IMR-90 (cell line): Measurements from ENCODE around the gene ABCG4.
A peak's percentile ranks its signal among the peaks of the same experiment; 100 is the strongest.

ENCODE experiments used
- BHLHE40 ChIP-seq: fragments of 150-350 bp; IDR thresholded peaks from 2 replicates; pipeline ENCODE4 v1.6.1; 2016; ENCODE audit warnings: mild to moderate bottlenecking, low read depth, low read length
- CEBPB ChIP-seq: IDR thresholded peaks from 2 replicates; pipeline ENCODE4 v1.6.1; 2012; ENCODE audit warnings: low read depth, low read length, improper control_type of control experiment
- CTCF ChIP-seq: conservative IDR thresholded peaks from 2 replicates; pipeline ENCODE4 v1.5.1; 2012; ENCODE audit warnings: mild to moderate bottlenecking, low read depth, low read length, improper control_type of control experiment
- MAFK ChIP-seq: IDR thresholded peaks from 2 replicates; pipeline ENCODE4 v1.6.1; 2012; ENCODE audit warnings: low read depth, low read length, improper control_type of control experiment
- POLR2A ChIP-seq: IDR thresholded peaks from 2 replicates; pipeline ENCODE4 v1.6.1; 2012; ENCODE audit warnings: mild to moderate bottlenecking, low read depth, low read length
- SMC3 ChIP-seq: fragments of 150-350 bp; IDR thresholded peaks from 2 replicates; pipeline ENCODE4 v1.6.1; 2016; ENCODE audit warnings: low read depth, mild to moderate bottlenecking, antibody characterized with exemption, low read length, moderate library complexity

- TF ChIP-seq CTCF = peak; percentile 86
- TF ChIP-seq POLR2A = peak; percentile 59; the same call in 1 of the 2 replicates
- TF ChIP-seq SMC3 = peak; percentile 71
- TF ChIP-seq MAFK = no peak
- TF ChIP-seq BHLHE40 = peak; percentile 29; the same call in 1 of the 2 replicates
- no peak for TF ChIP-seq CEBPB
These were observed 57.0 kb downstream of the ABCG4 start, which contains the start of gene CBL for GRCh38 chr11:119205574-119206510.
